Omental fat pad (tissue), 4 donors: ENCODE results near the gene RBM34. TPM values are rescaled to one million over a fixed set of nuclear protein-coding genes. Genes with fewer than 3 reads are reported as not detected.

Experiments used
- ATAC-seq: fragments of 150-250 bp; one replicate; pipeline ENCODE4 v1.9.1; 2016; ENCODE audit warnings: mild to moderate bottlenecking, moderate library complexity; ENCODE audit not compliant: low FRiP score
- DNase-seq: peaks from one replicate; pipeline ENCODE4 v3.0.0-alpha.2; 2019; ENCODE audit warnings: low spot score
- total RNA-seq, 4 donors: library from RNA; depleted of rRNA; stranded (reverse); fragments of >200 nt; gene quantifications; one replicate each; pipeline ENCODE4 v1.1.0, GENCODE V29; 2016
- TF ChIP-seq, protein P1 (sequence below), 3 donors: fragments of 450-650 bp; IDR thresholded peaks; one replicate each; pipeline ENCODE4 v1.5.1; 2016 to 2017; ENCODE audit warnings: antibody characterized with exemption in 3 of 3, mild to moderate bottlenecking in 3 of 3, moderate library complexity in 2 of 3

RBM34 gene
- total RNA-seq, 4 donors from 2014 or later: 34.0 to 39.3 (median 36.5) TPM

DNA sequence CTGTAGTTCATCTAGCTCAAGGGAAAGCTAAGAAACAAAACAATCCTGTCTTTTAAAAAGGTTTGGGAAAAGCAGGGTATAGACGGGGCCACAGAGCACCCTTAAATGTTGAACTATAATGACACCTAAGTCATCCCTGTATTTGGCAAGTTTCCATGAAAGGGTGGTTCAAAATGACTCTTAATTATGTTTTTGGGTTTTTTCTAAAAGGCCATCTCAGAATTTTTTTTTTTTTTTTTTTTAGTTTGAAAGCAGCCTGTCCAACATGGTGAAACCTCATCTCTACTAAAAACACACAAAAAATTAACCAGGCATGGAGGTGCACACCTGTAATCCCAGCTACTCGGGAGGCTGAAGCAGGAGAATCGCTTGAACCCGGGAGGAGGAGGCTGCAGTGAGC is 54.6 kb downstream of the RBM34 start:
- ATAC-seq (no peak), DNase-seq (no peak)
- TF ChIP-seq, protein P1, sequence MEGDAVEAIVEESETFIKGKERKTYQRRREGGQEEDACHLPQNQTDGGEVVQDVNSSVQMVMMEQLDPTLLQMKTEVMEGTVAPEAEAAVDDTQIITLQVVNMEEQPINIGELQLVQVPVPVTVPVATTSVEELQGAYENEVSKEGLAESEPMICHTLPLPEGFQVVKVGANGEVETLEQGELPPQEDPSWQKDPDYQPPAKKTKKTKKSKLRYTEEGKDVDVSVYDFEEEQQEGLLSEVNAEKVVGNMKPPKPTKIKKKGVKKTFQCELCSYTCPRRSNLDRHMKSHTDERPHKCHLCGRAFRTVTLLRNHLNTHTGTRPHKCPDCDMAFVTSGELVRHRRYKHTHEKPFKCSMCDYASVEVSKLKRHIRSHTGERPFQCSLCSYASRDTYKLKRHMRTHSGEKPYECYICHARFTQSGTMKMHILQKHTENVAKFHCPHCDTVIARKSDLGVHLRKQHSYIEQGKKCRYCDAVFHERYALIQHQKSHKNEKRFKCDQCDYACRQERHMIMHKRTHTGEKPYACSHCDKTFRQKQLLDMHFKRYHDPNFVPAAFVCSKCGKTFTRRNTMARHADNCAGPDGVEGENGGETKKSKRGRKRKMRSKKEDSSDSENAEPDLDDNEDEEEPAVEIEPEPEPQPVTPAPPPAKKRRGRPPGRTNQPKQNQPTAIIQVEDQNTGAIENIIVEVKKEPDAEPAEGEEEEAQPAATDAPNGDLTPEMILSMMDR (IDR thresholded peaks at IDR 0.05): no peak

DNA sequence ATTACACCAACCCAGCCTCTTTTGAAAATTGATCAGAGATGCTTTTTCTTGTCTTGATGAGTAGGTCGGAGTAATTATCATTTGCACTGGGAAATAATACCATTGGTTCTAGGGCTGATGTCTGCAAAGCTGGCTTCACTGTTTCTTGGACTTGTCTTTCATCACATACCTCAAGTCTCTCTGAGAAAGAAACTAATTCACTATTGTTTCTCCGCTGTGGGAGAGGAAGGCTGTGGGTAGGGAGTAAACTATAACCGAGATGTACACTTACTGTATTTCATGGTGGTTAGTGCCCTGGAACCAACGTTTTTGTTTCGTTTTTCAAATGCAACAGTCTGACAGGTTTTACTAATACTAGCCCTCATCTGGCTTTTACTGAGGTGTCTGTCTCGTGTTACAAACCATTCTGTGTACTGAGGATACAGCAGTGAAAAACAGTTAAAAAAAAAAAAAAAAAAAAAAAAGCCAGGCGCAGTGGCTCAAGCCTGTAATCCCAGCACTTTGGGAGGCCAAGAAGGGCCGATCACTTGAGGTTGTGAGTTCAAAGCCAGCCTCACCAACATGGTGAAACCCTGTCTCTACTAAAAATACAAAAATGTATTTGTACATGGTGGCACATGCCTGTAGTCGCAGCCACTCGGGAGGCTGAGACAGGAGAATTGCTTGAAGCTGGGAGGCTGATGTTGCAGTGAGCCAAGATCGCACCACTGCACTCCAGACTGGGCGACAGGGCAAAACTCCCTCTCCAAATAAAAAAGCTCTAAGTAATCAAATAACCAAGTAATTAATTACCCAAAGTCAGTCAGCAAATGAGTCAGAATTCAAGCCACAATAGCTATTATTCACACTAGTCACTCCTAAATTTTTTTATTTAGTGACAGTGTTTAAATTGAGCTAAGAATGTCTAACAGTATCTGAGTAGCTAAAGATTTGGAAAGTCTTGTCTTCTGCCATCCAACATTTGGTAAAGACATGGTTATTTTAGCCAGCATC is 55.7 kb downstream of the RBM34 start:
- TF ChIP-seq, protein P1 (IDR thresholded peaks at IDR 0.05): no peak
- ATAC-seq: no peak
- no peak for DNase-seq

DNA sequence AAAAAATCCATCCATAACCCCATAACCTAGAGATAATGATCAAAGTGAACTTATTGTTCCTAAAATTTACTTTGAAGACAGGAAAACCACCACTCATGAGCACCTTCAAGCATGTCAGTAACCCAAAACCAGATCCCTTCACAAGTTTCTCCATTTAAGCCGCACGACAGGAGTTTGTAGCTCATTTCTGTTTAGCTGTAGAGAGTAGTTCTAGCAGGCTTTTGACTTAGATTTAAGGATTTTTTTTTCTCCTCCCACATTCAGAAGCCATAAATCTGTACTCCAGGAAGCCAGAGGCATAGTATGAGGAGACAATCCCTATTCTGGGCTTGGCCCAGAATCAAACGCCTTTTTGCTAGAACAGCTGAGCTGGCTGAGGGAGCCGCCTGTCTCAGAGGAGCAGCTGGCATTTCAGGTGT is 58.0 kb downstream of the RBM34 start:
- no peak for DNase-seq
- ATAC-seq: no peak
- TF ChIP-seq, protein P1 (IDR thresholded peaks at IDR 0.05): no peak

DNA sequence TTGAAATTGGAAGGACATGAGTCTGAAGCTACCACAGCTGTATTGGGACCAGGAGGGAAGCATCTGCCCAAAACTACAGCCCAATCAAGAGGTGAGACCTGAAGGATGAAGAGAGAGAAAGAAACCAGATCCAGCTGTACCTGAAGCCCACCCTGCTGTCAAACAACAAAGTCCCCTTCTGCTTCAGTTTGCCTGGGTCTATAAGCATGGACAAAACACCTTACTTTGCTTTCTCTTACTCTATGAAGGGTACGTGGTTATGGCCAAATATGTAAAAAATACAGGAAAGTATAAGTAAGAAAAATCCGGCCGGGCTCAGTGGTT is 58.8 kb downstream of the RBM34 start:
- TF ChIP-seq, protein P1 (IDR thresholded peaks at IDR 0.05): no peak
- DNase-seq (no peak), ATAC-seq (no peak)

DNA sequence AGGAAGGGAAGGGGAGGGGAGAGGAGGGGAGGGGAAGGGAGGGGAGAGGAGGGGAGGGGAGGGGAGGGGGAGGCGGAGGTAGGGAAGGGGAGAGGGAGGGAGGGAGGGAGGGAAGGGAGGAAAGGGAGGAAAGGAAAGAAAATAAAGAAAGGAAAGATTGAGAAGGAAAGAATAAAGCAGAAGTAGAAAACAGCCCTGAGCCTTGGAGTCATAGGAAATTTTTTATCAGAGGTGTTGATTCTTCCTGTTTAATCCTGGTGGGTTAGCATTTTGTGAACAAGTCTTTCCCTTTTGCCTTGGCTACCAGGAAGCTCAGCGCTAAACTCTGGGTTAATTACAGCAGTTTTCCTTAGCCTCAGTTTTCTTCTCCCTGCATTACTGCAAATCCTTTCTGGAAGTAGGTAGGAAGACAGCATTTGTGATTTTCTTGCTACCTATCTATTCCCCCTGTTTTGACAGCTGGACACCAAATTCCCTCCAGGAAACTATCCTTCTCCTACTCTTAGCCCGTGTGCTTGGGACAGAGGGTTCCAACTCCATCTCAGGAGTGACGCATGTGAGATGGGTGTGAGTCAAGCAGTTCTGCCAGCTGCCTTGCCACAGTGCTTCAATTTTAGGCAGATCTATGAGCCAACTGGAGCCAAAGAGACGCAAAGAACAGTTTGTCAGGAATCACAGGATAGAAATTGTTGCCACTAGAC is 59.3 kb downstream of the RBM34 start:
- TF ChIP-seq, protein P1 (IDR thresholded peaks at IDR 0.05): no peak
- ATAC-seq (no peak), DNase-seq (no peak)

DNA sequence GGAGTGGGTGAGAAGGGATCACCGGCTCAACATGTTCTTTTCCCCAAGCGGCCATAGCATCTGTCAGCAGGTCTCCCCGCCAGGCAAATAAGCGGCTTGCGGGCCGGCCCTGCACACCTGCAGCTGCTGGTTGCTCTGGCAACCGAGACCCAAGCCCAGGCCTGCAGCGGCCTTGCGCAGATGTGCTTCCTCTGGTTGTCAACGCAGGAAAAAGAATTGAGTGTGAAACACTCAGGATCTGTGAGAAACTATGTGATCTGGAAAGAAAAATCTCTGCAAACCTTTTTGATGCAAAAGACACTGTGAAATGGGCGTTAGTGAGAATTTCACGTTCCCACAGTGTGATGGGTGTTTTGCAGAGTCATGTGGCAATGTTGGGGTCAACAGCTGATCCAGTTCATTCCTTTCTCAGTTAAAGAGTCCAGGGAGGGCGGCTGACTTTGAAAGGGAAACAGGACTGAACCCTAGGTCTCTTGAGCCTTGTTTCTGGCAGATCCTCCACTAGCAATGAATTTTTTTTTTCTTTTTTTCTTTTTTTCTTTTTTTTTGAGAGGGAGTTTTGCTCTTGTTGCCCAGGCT is 60.8 kb downstream of the RBM34 start:
- TF ChIP-seq, protein P1 (IDR thresholded peaks at IDR 0.05): no peak
- ATAC-seq (no peak), DNase-seq (no peak)
